Transverse colon (tissue), 4 donors: ENCODE data around the gene DNAAF8. TPM values are rescaled to one million over a fixed set of nuclear protein-coding genes. Genes with fewer than 3 reads are reported as not detected.

Source experiments
- DNase-seq: peaks from one replicate; pipeline ENCODE4 v3.0.0-alpha.2; 2019
- H3K27ac ChIP-seq, 4 donors: fragments of 200-600 bp; sonication (generic); 2 replicates each; pipeline ENCODE4 v1.5.1; 2016 to 2018; ENCODE audit warnings: inconsistent platforms in 4 of 4
- H3K27me3 ChIP-seq: fragments of 200-600 bp; sonication (generic); 2 replicates; pipeline ENCODE4 v1.5.1; 2017; ENCODE audit warnings: inconsistent platforms
- H3K36me3 ChIP-seq, 4 donors: fragments of 200-600 bp; sonication (generic); 2 replicates each; pipeline ENCODE4 v1.5.1; 2017 to 2019; ENCODE audit warnings: inconsistent platforms in 4 of 4
- H3K4me1 ChIP-seq, 4 donors: fragments of 200-600 bp; sonication (generic); 2 replicates each; pipeline ENCODE4 v1.5.1; 2017 to 2020; ENCODE audit warnings: inconsistent platforms in 4 of 4
- H3K4me3 ChIP-seq, 4 donors: fragments of 200-600 bp; sonication (generic); 1 replicate in 1 of 4; 2 replicates in 3 of 4; pipeline versions ENCODE4 v1.5.1 to v1.6.1; 2017 to 2019; ENCODE audit warnings: inconsistent platforms in 4 of 4
- H3K9me3 ChIP-seq, 2 donors: fragments of 200-600 bp; sonication (generic); 2 replicates each; pipeline ENCODE4 v1.5.1; 2017 to 2019; ENCODE audit warnings: inconsistent platforms in 2 of 2
- CTCF ChIP-seq, 5 experiments: fragments of 200-600 bp in 3 of 5; fragments of 450-650 bp in 2 of 5; sonication (generic) in 3 of 5; IDR thresholded peaks; 1 replicate in 2 of 5; 2 replicates in 3 of 5; pipeline ENCODE4 v1.5.1; 2016 to 2017; ENCODE audit warnings: antibody characterized with exemption in 5 of 5, inconsistent platforms in 3 of 5, mild to moderate bottlenecking in 2 of 5, moderate library complexity in 1 of 5
- EP300 ChIP-seq: sonication (generic); formaldehyde crosslinking; IDR thresholded peaks from one replicate; pipeline ENCODE4 v1.6.1; 2017; ENCODE audit warnings: antibody characterized with exemption, low read depth
- POLR2A ChIP-seq: fragments of 450-650 bp; IDR thresholded peaks from one replicate; pipeline ENCODE4 v1.6.1; 2016; ENCODE audit warnings: antibody characterized with exemption, mild to moderate bottlenecking, moderate library complexity
- POLR2AphosphoS5 ChIP-seq, 3 donors: sonication (generic); formaldehyde crosslinking; IDR thresholded peaks; one replicate each; pipeline ENCODE4 v1.6.1; 2016; ENCODE audit warnings: antibody characterized with exemption in 3 of 3
- WGBS, 2 donors: methylation state at CpG; one replicate each; pipeline ENCODE4 v1.1.5; 2018; ENCODE audit warnings: low coverage in 1 of 2; 5-methylcytosine and 5-hydroxymethylcytosine counted together
- in situ Hi-C, 4 donors: fragments of 200-750 bp; cut with MboI; loops; one replicate each; pipeline versions ENCODE4 v1.15.0 to v1.15.1; 2017; ENCODE audit warnings: low sequenced_read_pairs in 3 of 4, low pct_ligation_motif_present in 1 of 4, low pct_unique_long_range_greater_than_20kb in 1 of 4
- intact Hi-C: fragments of 100-400 bp; cut with DNase I; formaldehyde crosslinking; loops from one replicate; pipeline ENCODE4 v1.15.1; 2023; ENCODE audit warnings: low total_unique reads
- total RNA-seq, 4 donors: library from RNA; depleted of rRNA; stranded (reverse); fragments of >200 nt; gene quantifications; one replicate each; pipeline ENCODE4 v1.1.0, GENCODE V29; 2016

The DNAAF8 gene
- total RNA-seq, 4 donors from 2014 or later: 0.55 to 2.9 (median 0.60) TPM; not detected in 1

- Histone ChIP-seq H3K4me1 (peaks cover 0 to 12% (median 4%) of the 10 kb centered on the region in 4 donors), H3K4me3 (no peak overlapping the region), H3K36me3 (no peaks in the 10 kb centered on the region), H3K9me3 (no peaks in the 10 kb centered on the region), H3K27ac (no peak overlapping the region), H3K27me3 (no peaks in the 10 kb centered on the region)
- intact Hi-C loops (no loop called here), in situ Hi-C loops (no loop called here)
- no peak for DNase-seq
- TF ChIP-seq CTCF (IDR thresholded peaks at IDR 0.05) (no peak), POLR2A (no peak), EP300 (no peak), POLR2AphosphoS5 (IDR thresholded peaks at IDR 0.05) (no peak)
- 62 to 74% methylated on average over 4 to 13 of the region's 13 CpGs for WGBS, 2 donors
Measured at GRCh38 chr16:4792951-4793513, 58.7 kb downstream of the DNAAF8 start.

GRCh38 chr16:4795181-4795827, 61.0 kb downstream of the DNAAF8 start, which contains the start of gene SMIM22:
Gene SMIM22, plus strand, starts transcription at chr16:4795369. Its CDS starts 366 bp downstream, at chr16:4795735.
- no peaks in the 10 kb centered on the region for H3K27me3 ChIP-seq
- in situ Hi-C loops (no loop called here), intact Hi-C loops (no loop called here)
- 59% methylated on average over 14 of the region's 14 CpGs; no CpG with 5 or more reads in 1 of the 2 donors for WGBS, 2 donors
- peak; percentile 83 for DNase-seq
- H3K9me3 ChIP-seq: no peaks in the 10 kb centered on the region
- peaks cover 0 to 14% (median 8%) of the 10 kb centered on the region in 4 donors for H3K4me1 ChIP-seq
- no peaks in the 10 kb centered on the region for H3K36me3 ChIP-seq
- no peak for TF ChIP-seq CTCF (IDR thresholded peaks at IDR 0.05)
- peak in 2 of 3 donors; percentile 24 to 71 for TF ChIP-seq POLR2AphosphoS5 (IDR thresholded peaks at IDR 0.05)
- TF ChIP-seq EP300: no peak
- TF ChIP-seq POLR2A: peak; percentile 41
- H3K27ac ChIP-seq: peak within 1 kb of the TSS; percentile 76 to 87 (median 86)
- peak within 1 kb of the TSS; percentile 17 to 64 (median 44) for H3K4me3 ChIP-seq

DNA sequence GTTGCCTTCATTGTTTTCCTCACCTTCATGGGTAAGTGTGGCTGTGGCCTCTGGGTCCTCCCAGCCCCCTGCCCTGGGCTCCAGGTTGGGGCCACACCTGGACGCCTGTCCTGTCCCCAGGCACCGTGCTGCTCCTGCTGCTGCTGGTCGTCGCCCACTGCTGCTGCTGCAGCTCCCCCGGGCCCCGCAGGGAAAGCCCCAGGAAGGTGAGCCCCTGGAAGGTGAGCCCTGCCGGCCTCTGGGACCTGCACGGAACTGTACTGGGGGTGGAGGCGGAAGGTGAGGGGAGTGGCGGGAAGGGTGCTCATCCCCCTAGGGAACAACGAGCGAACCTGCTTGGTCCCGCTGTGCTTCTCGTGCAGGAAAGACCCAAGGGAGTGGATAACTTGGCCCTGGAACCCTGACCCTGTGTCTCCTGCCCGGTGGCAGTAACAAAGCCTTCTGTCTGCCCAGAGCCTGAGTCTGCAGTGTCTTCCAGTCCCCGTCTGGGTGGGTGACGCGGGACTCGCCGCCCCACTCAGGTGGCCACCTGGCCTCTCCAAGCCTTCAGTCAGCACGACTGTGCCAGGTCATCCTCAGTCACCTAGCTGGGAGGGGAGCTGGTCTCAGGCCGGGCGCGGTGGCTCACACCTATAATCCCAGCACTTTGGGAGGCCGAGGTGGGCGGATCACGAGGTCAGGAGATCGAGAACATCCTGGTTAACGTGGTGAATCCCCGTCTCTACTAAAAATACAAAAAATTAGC, 61.7 kb downstream of the DNAAF8 start:
- TF ChIP-seq EP300 (no peak), POLR2A (peak; percentile 15), CTCF (IDR thresholded peaks at IDR 0.05) (no peak), POLR2AphosphoS5 (IDR thresholded peaks at IDR 0.05) (peak in 1 of 3 donors; percentile 5)
- Histone ChIP-seq H3K9me3 (no peaks in the 10 kb centered on the region), H3K4me3 (peak overlapping the region; percentile 17 to 64 (median 44)), H3K4me1 (peaks cover 4 to 21% (median 15%) of the 10 kb centered on the region in 4 donors), H3K36me3 (no peaks in the 10 kb centered on the region), H3K27ac (peak overlapping the region; percentile 76 to 87 (median 86)), H3K27me3 (no peaks in the 10 kb centered on the region)
- in situ Hi-C loops: no loop called here
- intact Hi-C loops: no loop called here
- 70% methylated on average over 30 of the region's 30 CpGs; no CpG with 5 or more reads in 1 of the 2 donors for WGBS, 2 donors
- peak; percentile 44 for DNase-seq
